ENCODE results near the gene PHF21B.

Gene PHF21B

DNA sequence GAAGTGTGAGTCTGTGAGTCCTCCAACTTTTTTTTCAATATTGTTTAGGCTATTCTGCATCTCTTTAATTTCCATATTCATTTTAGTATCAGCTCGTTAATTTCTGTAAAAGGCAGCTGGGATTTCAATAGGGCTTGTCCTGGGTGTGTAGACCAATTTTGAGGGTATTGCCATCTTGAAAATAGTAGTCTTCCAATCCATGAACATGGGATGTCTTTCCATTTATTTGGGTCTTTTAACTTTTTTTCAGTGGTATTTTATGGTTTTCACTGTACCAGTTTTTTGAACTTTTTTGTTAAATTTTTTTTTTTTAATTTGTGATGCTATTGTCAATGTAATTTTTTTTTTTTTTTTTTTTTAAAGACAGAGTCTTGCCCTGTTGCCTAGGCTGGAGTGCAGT, 177.9 kb downstream of the PHF21B start:
- DNase-seq (ENCODE audit: low spot score) (no peak), ATAC-seq (ENCODE audit: low read depth) (no peak)
- no peaks in the 10 kb centered on the region for H3K4me1 ChIP-seq (ENCODE audit: insufficient read depth, poor library complexity, severe bottlenecking)
- H3K27me3 ChIP-seq (ENCODE audit: insufficient read depth, poor library complexity, severe bottlenecking): no peaks in the 10 kb centered on the region
- no peak for TF ChIP-seq CTCF (IDR thresholded peaks at IDR 0.05; ENCODE audit: poor library complexity, severe bottlenecking)
- H3K27ac ChIP-seq (ENCODE audit: poor library complexity, severe bottlenecking): no peak overlapping the region
- H3K4me3 ChIP-seq (ENCODE audit: severe bottlenecking): no peak overlapping the region
- peaks cover 13% of the 10 kb centered on the region for H3K9me3 ChIP-seq (ENCODE audit: severe bottlenecking)
- H3K36me3 ChIP-seq (ENCODE audit: low read depth): peaks cover 19% of the 10 kb centered on the region
